Measurements from ENCODE around the gene BANK1.

The BANK1 gene

DNA sequence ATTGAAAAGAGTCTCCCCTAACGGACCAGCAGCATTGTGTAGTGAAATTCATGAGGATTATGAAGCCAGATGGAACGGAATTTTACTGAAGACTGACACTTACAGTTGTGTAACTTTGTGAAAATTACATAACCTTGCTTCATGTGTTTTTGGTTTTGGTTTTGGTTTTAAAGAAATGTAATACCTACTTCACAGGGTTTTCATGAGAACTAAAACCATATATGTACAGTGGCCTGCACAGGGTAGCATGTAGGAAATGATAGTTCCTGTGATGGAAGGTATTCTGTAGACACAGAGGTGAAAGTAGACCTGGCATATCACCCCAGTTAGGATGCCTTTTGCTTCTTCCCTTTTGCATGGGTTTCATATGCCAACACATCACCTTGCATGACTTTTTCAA lies 247.0 kb downstream of the BANK1 start:
- no peak for DNase-seq

DNA sequence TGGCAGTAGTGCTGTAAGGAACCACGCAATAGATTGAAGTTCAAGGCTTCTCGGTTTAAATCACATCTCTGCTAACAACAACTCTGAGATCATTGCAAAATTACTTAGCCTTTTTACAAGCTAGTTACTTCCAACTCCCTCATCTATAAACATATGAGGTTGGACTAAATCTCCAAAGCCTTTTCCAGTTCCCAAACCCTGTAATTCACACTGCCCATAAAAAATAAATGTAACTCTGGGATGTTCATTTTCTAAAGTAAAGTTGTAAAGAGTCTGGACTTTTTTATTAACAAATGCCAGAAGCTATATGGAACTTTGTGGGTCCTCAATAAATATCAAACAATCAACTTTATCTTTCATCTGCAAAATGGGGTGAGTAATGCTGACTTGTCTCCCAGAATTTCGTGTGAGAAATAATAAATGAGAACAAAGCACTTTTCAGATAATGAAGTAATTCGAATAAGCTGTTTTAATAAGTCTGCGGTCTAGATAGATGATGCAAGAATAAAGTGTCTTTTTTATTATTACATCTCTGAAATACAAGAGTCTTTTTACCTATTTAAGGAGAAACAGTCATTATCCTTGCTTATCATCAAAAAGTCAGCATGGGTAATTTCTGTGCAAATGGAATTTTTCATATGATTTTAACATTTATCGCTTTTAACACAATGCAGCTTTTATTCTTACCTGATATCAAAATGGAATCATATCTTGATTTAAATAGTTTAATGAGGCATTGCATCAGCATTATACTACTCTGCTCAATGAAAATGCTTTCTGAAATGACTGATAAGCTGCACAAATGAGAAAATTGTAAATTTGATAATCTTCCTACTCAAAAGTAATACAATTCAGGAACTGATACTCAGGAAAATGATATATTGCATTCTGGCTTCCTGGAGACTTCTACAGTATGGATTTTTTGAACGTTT lies 252.6 kb downstream of the BANK1 start:
- no peak for DNase-seq

DNA sequence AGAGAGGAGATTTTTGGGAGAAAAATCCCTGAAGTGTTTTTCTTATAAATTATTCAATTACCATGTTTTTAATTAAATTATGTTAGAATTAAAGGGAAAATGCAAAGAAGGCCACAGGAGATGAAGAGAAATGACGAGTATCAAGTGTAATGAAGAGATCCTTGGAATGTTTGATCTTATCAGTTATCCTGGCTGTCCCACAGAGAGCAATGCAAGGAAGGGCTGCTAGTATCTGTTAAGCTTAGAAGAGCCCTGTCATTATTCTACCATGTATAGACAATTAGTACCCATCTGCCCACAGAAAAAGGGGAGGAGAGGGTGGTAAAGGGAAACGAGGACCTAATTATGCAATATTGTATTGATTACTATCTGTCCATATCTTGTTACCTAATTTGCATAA lies 257.1 kb downstream of the BANK1 start:
- no peak for DNase-seq

DNA sequence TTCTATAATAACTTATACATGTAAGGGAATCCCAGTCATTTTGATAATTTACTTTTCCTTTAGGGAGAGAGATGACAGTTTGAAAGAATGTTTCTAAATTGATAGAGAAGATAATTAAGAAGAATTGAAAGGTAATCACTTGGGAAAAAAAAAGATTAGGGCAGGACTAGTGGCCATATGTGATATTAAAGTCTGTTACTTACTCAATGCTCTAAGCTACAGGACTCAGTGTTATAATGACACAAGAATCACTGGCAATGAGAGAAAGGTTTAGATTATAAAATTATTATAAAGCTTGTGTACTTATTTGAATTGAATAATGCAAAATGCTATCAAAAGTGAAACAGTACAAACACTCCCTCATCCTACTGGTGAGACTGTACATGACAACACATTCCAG lies 265.3 kb downstream of the BANK1 start:
- no peak for DNase-seq

DNA sequence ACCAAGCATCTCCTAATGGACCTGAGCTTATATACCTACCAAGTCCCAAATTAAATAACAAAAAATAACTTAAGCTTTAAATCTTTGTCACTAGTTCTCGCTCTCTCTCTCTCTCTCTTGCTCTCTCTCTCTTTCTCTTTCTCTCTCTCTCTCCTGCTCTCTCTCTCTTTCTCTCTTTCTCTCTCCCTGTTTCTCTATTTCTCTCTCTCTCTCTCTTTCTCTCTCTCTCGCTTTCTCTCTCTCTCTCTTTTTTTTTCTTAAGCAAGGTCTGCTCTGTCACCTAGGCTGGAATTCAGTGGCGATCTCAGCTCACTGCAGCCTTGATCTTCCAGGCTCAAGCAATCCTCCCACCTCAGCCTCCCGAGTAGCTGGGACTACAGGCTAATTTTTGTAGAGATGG lies 266.6 kb downstream of the BANK1 start:
- no peak for DNase-seq

DNA sequence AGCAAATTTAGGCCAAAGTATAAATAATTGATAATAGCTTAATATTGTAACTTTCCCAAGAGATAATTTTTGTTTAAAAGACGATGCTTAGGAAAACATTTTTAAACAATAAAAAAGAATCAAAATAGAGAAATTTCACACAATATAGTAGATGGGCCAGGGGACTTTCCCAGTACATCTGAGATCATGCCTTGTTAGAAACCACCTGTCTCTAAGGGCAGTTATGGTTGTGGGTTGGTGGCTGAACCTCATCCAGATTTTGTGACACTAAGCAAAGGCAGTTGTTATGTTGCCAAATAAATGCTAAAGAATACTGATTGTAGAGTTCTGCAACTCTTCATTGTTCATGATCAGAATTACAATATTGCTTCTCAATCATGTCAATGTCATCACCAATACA lies 270.6 kb downstream of the BANK1 start:
- DNase-seq, result no peak

DNA sequence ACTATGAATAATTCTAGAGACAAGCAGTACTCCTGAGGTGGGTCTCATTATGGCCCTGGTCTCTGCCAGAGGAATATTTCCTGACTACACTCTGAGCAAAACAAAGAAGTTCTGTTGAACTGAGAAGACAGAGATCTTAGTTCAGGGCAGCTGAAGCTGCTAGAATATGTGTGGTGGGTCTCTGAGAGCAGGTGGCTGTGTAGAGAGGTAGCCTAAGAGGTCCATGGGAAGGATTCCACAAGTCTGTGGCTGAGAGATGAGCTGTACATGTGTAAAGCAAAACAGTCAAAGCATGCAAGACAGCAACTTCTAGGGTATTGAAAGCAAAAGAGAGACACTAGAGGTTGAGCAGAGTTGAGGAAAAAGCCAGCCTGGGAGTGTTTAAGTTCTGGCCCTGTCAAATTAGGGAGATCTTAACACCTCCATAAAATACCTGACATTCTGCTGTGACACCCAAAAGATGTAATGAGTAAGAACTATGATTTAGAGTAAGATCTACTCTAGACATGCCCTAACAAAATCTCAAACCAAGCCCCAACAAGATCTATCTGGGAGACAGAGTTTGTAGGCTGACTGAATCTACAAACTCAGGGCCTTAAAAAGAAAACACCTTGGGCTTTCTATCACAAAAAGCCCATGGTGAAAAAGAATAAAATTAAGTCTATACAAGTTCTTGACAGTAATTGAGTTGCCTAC lies 274.4 kb downstream of the BANK1 start:
- no peak for DNase-seq

DNA sequence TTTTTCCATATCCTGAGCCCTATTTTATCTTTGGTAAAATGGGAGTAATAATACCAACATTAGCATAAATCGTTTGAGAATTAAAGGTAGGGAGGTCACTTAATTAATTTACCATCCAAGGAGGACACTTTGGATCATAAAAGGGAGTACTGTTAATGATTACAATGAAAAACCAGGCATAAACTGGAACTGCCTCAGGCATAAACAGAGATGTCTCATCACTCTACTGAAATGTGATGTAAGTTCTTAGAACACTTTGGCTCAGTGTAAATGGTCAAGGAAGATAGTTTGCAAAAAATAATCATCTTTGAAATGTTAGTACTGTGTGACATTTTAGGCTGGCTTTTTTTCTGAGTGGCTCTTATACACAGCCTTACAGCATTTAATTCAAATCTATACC lies 286.1 kb downstream of the BANK1 start:
- no peak for DNase-seq

DNA sequence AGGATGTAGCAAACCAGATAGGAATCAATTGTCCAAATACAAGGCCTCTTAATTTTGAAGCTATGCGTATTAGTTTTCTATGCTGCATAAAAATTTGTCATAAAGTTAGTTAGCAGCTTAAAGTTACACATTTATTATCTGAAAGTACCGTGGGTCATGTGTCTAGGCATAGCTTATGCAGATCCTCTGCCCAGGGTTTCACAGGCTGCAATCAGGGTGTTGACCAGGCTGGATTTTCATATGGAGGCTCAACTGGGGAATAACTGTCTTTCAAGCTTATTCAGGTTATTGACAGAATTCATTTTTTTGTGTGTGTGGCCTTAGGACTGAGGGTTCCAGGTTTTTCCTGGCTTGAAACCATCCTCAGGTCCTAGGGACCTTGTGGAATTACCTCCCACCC lies 289.7 kb downstream of the BANK1 start:
- DNase-seq, result no peak

DNA sequence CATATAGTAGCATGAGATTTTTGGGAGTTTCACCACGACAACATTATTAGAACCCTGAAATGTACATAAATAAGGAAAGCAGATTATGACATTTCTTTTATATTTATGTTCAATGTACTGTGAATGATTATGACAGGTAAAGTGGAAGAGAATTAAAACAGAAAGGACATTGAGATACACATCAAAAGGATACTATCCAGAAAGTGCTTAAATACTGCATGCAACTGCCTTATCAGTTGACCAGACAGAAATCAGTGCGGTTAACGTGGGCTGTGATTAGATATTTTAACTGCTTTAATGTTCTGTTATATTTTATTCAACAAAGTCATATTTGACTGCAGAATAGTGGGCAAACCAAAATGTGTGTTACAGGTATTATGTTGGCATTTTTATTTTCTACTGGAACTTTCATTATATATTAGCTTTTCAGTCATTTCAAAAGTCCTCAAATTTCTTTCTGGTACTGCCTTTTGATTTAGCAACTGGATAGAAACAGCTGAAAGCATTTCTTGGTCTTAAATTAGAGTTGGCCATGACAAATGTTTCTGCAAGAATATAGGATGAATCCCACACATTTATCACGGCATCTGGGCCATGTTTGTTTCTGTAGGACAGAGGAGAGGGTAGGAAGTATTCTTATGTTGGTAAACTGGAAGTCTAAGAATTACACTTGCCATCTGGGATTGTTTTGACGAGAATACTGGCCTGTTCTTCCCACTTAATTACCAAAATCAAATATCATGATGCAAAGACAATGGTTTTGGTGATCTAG lies 299.5 kb downstream of the BANK1 start:
- DNase-seq, result no peak

DNA sequence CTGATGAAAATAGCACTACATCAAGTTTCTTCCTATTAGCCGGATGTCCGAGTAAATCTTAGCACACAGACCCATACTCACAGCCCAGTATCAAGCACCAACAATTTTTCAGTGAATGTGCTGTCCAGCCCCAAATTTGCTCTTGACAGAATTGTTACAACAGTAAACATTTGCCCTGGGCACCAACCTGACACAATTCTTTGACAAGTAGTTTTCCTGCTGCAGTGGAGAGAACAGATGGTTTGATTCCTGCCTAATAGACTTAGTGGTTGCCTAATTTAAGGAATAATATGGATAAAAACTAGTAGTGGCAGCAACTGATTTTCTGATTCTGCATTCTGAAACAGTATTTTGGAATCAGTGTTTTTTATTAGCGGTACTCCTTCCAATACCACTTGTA lies 301.1 kb downstream of the BANK1 start:
- DNase-seq, result no peak

DNA sequence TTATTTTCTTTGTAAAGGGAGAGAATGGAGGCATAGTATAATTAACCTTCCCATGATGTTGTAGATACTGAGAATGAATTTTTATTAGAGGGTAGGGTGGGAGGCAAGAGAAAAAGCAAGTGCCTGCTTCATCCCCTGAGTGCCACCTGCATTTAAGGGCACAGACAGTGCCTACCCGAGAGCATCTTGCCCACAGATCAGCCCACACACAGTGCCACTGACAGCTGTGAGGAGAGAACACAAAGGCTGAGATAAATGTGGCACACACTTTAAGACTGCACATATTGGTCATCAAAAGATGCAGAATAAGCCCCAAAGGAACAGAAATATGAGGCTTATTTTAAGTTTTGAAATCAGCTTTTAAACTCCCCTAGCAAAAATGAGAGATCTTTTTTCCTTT lies 304.0 kb downstream of the BANK1 start:
- no peak for DNase-seq

DNA sequence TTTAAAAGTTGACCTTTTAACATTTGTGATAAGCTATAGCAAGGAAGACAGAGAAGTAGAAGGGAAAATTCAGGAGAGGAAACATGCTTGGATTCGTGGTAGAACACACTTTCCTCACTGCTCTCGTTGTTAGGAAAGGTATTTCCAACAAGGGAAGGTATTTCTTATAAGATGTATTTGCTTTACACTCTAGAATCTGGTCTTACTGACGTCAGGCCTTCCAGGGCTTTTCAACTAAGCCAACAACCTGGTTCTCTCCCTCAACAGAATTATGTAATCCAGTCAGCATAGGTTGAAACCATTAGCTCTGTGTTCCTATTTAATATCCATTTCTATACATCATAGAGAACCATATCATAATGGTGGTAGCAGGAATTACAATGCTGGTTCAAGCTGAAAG lies 312.8 kb downstream of the BANK1 start:
- no peak for DNase-seq

DNA sequence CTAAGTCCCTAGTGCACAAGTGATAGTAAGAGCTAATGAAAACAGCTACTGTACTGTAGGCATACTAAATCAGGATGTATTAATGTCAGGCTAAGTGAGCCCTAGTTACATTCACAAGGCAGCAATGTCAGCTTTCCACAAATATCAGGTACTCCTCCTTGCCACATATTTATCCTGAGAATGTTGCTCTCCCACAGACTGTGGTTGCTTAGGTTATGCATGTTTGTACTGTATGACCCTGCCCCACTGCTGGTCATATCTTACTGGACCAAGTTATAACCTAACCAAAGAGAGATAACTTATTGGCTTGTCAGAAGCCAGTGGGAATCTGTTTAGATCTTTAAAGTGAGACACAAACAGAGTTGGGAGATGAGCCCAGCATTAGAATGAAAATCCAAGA lies 313.7 kb downstream of the BANK1 start:
- DNase-seq, result no peak

DNA sequence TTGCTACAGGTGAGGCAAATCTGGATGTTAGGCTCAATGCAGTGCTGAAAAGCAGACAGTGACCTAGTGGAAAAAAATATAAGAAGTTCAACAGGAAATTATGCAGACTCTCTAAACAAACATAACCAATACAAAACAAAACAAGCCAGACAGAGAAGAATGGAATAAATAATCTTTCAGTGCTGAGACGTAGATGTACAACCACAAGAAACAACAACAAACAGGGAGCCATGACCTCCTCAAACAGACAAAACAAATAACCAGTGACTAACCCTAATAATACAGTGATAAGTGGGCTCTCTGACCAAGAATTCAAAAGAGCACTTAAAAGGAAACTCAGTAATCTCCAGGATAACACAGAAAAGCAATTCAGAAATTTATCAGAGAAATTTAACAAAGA lies 315.5 kb downstream of the BANK1 start:
- DNase-seq, result no peak

DNA sequence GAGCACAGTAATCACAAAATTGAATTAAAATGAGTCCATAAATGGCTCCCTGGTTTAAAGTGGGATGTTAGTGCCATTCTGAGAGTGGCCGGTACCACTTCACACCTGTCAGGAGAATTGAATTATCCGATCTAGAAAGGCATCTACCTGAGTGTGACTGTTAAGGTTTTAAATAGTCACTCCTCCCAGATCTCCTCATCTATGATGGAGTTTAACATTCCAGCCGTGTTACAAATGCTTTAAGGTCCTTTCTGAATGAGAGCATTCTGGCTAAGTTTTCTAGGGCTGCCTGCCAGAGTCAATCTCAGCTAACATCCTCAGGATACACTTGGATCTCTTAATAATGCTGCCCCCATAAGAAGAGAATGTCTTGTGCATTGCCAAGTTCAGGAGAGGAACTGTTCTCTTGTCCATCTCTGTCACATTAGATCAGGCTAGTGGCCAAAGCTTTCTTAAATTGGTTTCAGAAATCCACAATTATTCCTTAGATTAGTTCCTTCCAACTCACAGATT lies 323.6 kb downstream of the BANK1 start:
- no peak for DNase-seq

DNA sequence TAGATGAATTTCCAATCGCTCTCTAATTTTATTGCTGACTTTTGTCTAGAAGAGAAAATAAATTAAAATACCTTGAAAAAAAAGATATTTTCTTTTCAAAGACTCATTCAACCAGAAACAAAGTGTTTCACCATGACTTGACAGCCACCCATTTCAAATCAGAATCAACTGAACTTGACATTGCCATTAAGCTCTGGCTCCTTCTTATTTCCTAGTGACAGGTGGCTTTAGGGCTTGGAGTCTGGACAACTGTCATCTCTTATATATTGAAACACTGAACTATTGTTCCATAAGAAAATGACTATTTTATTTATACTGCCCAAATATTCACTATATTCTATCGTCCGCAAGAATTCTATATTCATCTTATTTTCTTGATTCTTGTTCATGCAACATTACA lies 325.6 kb downstream of the BANK1 start:
- DNase-seq, result no peak

DNA sequence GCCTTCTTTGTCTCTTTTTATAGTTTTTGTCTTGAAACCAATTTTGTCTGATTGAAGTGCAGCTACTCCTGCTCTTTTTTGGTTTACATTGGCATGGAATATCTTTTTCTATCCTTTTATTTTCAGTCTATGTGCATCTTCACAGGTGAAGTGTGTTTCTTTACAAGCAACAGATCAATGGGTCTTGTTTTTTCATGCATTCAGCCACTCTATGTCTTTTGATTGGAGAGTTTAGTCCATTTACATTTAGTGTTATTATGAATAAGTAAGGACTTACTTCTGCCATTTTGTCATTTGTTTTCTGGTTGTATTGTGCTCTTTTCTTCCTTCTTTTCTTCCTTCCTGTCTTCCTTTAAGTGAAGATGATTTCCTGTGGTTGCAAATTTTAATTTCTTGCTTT lies 330.3 kb downstream of the BANK1 start:
- DNase-seq, result no peak

All from T-helper 1 cell (primary cell).